IMR-90 (cell line): ENCODE measurements around the gene RSPO4. TPM values are rescaled to one million over a fixed set of nuclear protein-coding genes. Genes with fewer than 3 reads are reported as not detected.

Source experiments
- ATAC-seq: fragments of 200-7000 bp; cut with Tn5 transposase; 2 replicates; pipeline ENCODE4 v1.9.1; 2020; ENCODE audit warnings: low read depth, mild to moderate bottlenecking, moderate library complexity
- BruUV-seq: library from RNA; stranded (reverse); fragments of 400-500 nt; replicated peaks from 2 replicates; lab custom pipeline; 2021; lab: Mats Ljungman, UMichigan
- CTCF ChIA-PET: fragments of 300-600 bp; formaldehyde crosslinking; extraction: SDS; loops from one replicate; lab custom pipeline; 2021; ENCODE audit warnings: antibody characterized with exemption; lab: Yijun Ruan, JAX
- POLR2A ChIA-PET: fragments of 300-600 bp; sonication (Branson Sonifier 250); formaldehyde crosslinking; loops from one replicate; lab custom pipeline; 2022; ENCODE audit warnings: antibody characterized with exemption; ENCODE audit not compliant: unreplicated experiment; lab: Charles Lee
- DNase-seq: peaks from one replicate; pipeline ENCODE4 v3.0.0; 2013
- H2AFZ ChIP-seq: replicated peaks from 2 replicates; pipeline ENCODE3; 2013; ENCODE audit warnings: low read length, mild to moderate bottlenecking; ENCODE audit not compliant: poor library complexity
- H2AK5ac ChIP-seq: 2 replicates; pipeline ENCODE4 v1.6.1; 2013; ENCODE audit warnings: low read depth, low read length, inconsistent platforms
- H2AK9ac ChIP-seq: replicated peaks from 2 replicates; pipeline ENCODE3; 2013; ENCODE audit warnings: mild to moderate bottlenecking, low read depth, low read length, moderate library complexity; ENCODE audit not compliant: poor library complexity
- H2BK120ac ChIP-seq: 2 replicates; pipeline ENCODE4 v1.6.1; 2013; ENCODE audit warnings: low read depth, low read length, inconsistent platforms
- H2BK15ac ChIP-seq: 3 replicates; pipeline ENCODE4 v1.6.1; 2013; ENCODE audit warnings: low read depth, low read length, inconsistent platforms
- H2BK20ac ChIP-seq: 2 replicates; pipeline ENCODE4 v1.6.1; 2013; ENCODE audit warnings: low read depth, mild to moderate bottlenecking, inconsistent platforms, low read length, moderate library complexity
- H2BK5ac ChIP-seq: 2 replicates; pipeline ENCODE4 v1.6.1; 2013; ENCODE audit warnings: mild to moderate bottlenecking, low read depth, low read length, inconsistent platforms; ENCODE audit not compliant: poor library complexity, severe bottlenecking
- H3K14ac ChIP-seq: replicated peaks from 2 replicates; pipeline ENCODE4 v1.6.1; 2013; ENCODE audit warnings: low read depth, low read length, inconsistent platforms
- H3K18ac ChIP-seq: 2 replicates; pipeline ENCODE4 v1.6.1; 2013; ENCODE audit warnings: low read depth, low read length, control low read depth
- H3K23ac ChIP-seq: 2 replicates; pipeline ENCODE4 v1.6.1; 2013; ENCODE audit warnings: low read depth, low read length, inconsistent platforms
- H3K27ac ChIP-seq: 2 replicates; pipeline ENCODE4 v1.5.1; 2013; ENCODE audit warnings: mild to moderate bottlenecking, control low read depth, low read length; ENCODE audit not compliant: insufficient read depth
- H3K27me3 ChIP-seq: 2 replicates; pipeline ENCODE4 v1.6.1; 2013; ENCODE audit warnings: low read length; ENCODE audit not compliant: control insufficient read depth, insufficient read depth
- H3K36me3 ChIP-seq: 2 replicates; pipeline ENCODE4 v1.6.1; 2013; ENCODE audit warnings: low read length, mixed read lengths; ENCODE audit not compliant: control insufficient read depth, insufficient read depth
- H3K4ac ChIP-seq: 2 replicates; pipeline ENCODE4 v1.6.1; 2013; ENCODE audit warnings: low read depth, low read length, inconsistent platforms
- H3K4me1 ChIP-seq: 2 replicates; pipeline ENCODE4 v1.6.1; 2013; ENCODE audit warnings: low read length, mixed read lengths; ENCODE audit not compliant: control insufficient read depth, insufficient read depth
- H3K4me2 ChIP-seq: 2 replicates; pipeline ENCODE4 v1.6.1; 2013; ENCODE audit warnings: low read depth, mild to moderate bottlenecking, control low read depth, low read length, moderate library complexity
- H3K4me3 ChIP-seq: 2 replicates; pipeline ENCODE4 v1.5.1; 2013; ENCODE audit warnings: low read depth, mild to moderate bottlenecking, control low read depth, low read length, moderate library complexity; ENCODE audit not compliant: insufficient read depth
- H3K56ac ChIP-seq: 2 replicates; pipeline ENCODE4 v1.6.1; 2013; ENCODE audit warnings: low read length, inconsistent platforms; ENCODE audit not compliant: insufficient read depth; ENCODE audit errors: extremely low read depth
- H3K79me1 ChIP-seq, 2 experiments: 2 replicates each; pipeline ENCODE4 v1.6.1; 2013; ENCODE audit warnings: low read length in 2 of 2, inconsistent platforms in 1 of 2, low read depth in 1 of 2
- H3K9ac ChIP-seq: 2 replicates; pipeline ENCODE4 v1.6.1; 2013; ENCODE audit warnings: low read depth, low read length, control low read depth
- H3K9me1 ChIP-seq: 2 replicates; pipeline ENCODE4 v1.6.1; 2013; ENCODE audit warnings: low read length, inconsistent platforms; ENCODE audit not compliant: insufficient read depth
- H3K9me3 ChIP-seq: 2 replicates; pipeline ENCODE4 v1.6.1; 2013; ENCODE audit warnings: low read length; ENCODE audit not compliant: control insufficient read depth, insufficient read depth
- H4K20me1 ChIP-seq: 2 replicates; pipeline ENCODE4 v1.6.1; 2013; ENCODE audit warnings: low read length, inconsistent platforms; ENCODE audit not compliant: insufficient read depth
- H4K5ac ChIP-seq: 2 replicates; pipeline ENCODE4 v1.6.1; 2013; ENCODE audit warnings: mild to moderate bottlenecking, low read depth, low read length, control low read depth
- H4K8ac ChIP-seq, 2 experiments: 2 replicates each; pipeline ENCODE4 v1.6.1; 2013; ENCODE audit warnings: low read depth in 2 of 2, low read length in 2 of 2, control low read depth in 1 of 2, inconsistent platforms in 1 of 2
- H4K91ac ChIP-seq: 2 replicates; pipeline ENCODE4 v1.6.1; 2013; ENCODE audit warnings: low read depth, low read length, inconsistent platforms; ENCODE audit not compliant: insufficient read depth
- ELK1 ChIP-seq: fragments of 150-350 bp; IDR thresholded peaks from 2 replicates; pipeline ENCODE4 v1.6.1; 2016; ENCODE audit warnings: low read depth, mild to moderate bottlenecking, low read length, moderate library complexity, borderline replicate concordance
- WGBS, 2 experiments: methylation state at CpG; one replicate each; pipeline versions ENCODE4 v1.1.5 to v1.1.7; 2013; ENCODE audit warnings: missing lambda C conversion rate in 2 of 2; ENCODE audit not compliant: insufficient read length in 1 of 2; ENCODE audit errors: extremely low coverage in 2 of 2; 5-methylcytosine and 5-hydroxymethylcytosine counted together
- dilution Hi-C: fragments of 300-500 bp; cut with HindIII; formaldehyde crosslinking; loops from one replicate; pipeline ENCODE4 v1.14.3; 2018; ENCODE audit warnings: low sequenced_read_pairs; ENCODE audit not compliant: unreplicated experiment
- in situ Hi-C: fragments of 300-500 bp; cut with MboI; formaldehyde crosslinking; loops from 3 replicates; pipeline ENCODE4 v1.14.3; 2019; ENCODE audit warnings: low sequenced_read_pairs, inconsistent platforms, mixed read lengths
- intact Hi-C: fragments of 100-400 bp; cut with micrococcal nuclease; formaldehyde crosslinking; loops from 2 replicates; pipeline ENCODE4 v1.10.0; 2022
- polyA plus RNA-seq, 3 experiments: library from polyadenylated mRNA; depleted of rRNA; stranded (reverse); fragments of >200 nt; gene quantifications; 2 replicates each; pipeline ENCODE4 v1.2.3, GENCODE V29; 2012; ENCODE audit warnings: low replicate concordance in 1 of 3
- total RNA-seq: library from RNA; depleted of rRNA; stranded (reverse); fragments of >200 nt; gene quantifications from 2 replicates; pipeline ENCODE4 v1.2.3, GENCODE V29; 2012
- TF ChIP-seq, protein P1 (sequence below): conservative IDR thresholded peaks from 2 replicates; pipeline ENCODE4 v1.5.1; 2012; ENCODE audit warnings: mild to moderate bottlenecking, low read depth, low read length, improper control_type of control experiment

RSPO4 gene
- total and polyA plus RNA-seq, 2 of the 4 experiments (the other 2 are of a cell fraction): not detected

GRCh38 chr20:933029-933428 is 69.1 kb downstream of the RSPO4 start:
- no peak overlapping the region for H3K23ac ChIP-seq
- H3K36me3 ChIP-seq: no peaks in the 10 kb centered on the region
- dilution Hi-C loops: no loop called here
- H3K9me3 ChIP-seq: peaks cover 3% of the 10 kb centered on the region; the same call in 1 of the 2 replicates
- TF ChIP-seq, protein P1, sequence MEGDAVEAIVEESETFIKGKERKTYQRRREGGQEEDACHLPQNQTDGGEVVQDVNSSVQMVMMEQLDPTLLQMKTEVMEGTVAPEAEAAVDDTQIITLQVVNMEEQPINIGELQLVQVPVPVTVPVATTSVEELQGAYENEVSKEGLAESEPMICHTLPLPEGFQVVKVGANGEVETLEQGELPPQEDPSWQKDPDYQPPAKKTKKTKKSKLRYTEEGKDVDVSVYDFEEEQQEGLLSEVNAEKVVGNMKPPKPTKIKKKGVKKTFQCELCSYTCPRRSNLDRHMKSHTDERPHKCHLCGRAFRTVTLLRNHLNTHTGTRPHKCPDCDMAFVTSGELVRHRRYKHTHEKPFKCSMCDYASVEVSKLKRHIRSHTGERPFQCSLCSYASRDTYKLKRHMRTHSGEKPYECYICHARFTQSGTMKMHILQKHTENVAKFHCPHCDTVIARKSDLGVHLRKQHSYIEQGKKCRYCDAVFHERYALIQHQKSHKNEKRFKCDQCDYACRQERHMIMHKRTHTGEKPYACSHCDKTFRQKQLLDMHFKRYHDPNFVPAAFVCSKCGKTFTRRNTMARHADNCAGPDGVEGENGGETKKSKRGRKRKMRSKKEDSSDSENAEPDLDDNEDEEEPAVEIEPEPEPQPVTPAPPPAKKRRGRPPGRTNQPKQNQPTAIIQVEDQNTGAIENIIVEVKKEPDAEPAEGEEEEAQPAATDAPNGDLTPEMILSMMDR: no peak
- no peak for TF ChIP-seq ELK1
- H3K79me1 ChIP-seq: no peaks in the 10 kb centered on the region
- no peak overlapping the region for H2BK20ac ChIP-seq
- no peak overlapping the region for H2AFZ ChIP-seq
- intact Hi-C loops: no loop called here
- no peak for DNase-seq
- no peak overlapping the region for H3K27ac ChIP-seq
- WGBS, 2 experiments: no CpG with 5 or more reads among the region's 2 CpGs
- H3K4me3 ChIP-seq: no peak overlapping the region
- H4K91ac ChIP-seq: no peak overlapping the region
- BruUV-seq: no TSS peak
- H3K4ac ChIP-seq: no peak overlapping the region
- no peak for ATAC-seq
- H2AK9ac ChIP-seq: no peak overlapping the region
- no peak overlapping the region for H2AK5ac ChIP-seq
- no peaks in the 10 kb centered on the region for H4K20me1 ChIP-seq
- H3K27me3 ChIP-seq: no peaks in the 10 kb centered on the region
- POLR2A ChIA-PET: no interaction called here
- no peak overlapping the region for H3K56ac ChIP-seq
- no peak overlapping the region for H3K4me2 ChIP-seq
- H4K5ac ChIP-seq: no peak overlapping the region
- no peak overlapping the region for H3K18ac ChIP-seq
- H3K9ac ChIP-seq: no peak overlapping the region
- no peak overlapping the region for H3K14ac ChIP-seq
- no peaks in the 10 kb centered on the region for H3K9me1 ChIP-seq
- H2BK5ac ChIP-seq: no peak overlapping the region
- H2BK120ac ChIP-seq: no peak overlapping the region
- no peak overlapping the region for H2BK15ac ChIP-seq
- CTCF ChIA-PET: interaction anchor here (2.1 kb wide), 1 partner anchor 24 kb away, joined by 6 read pairs; no protein-coding TSS in a partner anchor
- no peak overlapping the region for H4K8ac ChIP-seq
- H3K4me1 ChIP-seq: no peaks in the 10 kb centered on the region
- in situ Hi-C loops: no loop called here
